ENCODE results near the gene ELAC1.
"Not testable (repeated sequence)": the region's sequence is repeated elsewhere in the genome, so short reads cannot be mapped to it uniquely, and the experiment has no call there.

Gene ELAC1
- 2.2 to 5.0 reads per million in 2 donors for total RNA-seq

- peak; percentile 36 for DNase-seq
Measured at GRCh38 chr18:50967714-50968661, at the start of gene ELAC1. Gene ELAC1, plus strand, starts transcription at chr18:50968040. Its CDS starts 6,365 bp downstream, at chr18:50974405.

GRCh38 chr18:50918153-50918552 lies 49.7 kb upstream of the ELAC1 start:
- no peak for DNase-seq

- no peak for DNase-seq
Measured at GRCh38 chr18:50924372-50924771, 43.5 kb upstream of the ELAC1 start.

GRCh38 chr18:50926521-50926920 lies 41.3 kb upstream of the ELAC1 start:
- no peak for DNase-seq

- no peak for DNase-seq
Measured at GRCh38 chr18:50928551-50928950, 39.3 kb upstream of the ELAC1 start.

- no peak for DNase-seq
Measured at GRCh38 chr18:50933684-50934083, 34.2 kb upstream of the ELAC1 start.

- no peak for DNase-seq
Measured at GRCh38 chr18:50934545-50935211, 33.2 kb upstream of the ELAC1 start.

- DNase-seq: no peak
Measured at GRCh38 chr18:50935493-50936191, 32.2 kb upstream of the ELAC1 start.

- DNase-seq: no peak
Measured at GRCh38 chr18:50937183-50937582, 30.7 kb upstream of the ELAC1 start.

- no peak for DNase-seq
Measured at GRCh38 chr18:50938912-50939311, 28.9 kb upstream of the ELAC1 start.

GRCh38 chr18:50944245-50944932 lies 23.5 kb upstream of the ELAC1 start:
- no peak for DNase-seq

GRCh38 chr18:50945918-50946317 lies 21.9 kb upstream of the ELAC1 start:
- not testable (repeated sequence) for DNase-seq

GRCh38 chr18:50947899-50948298 lies 19.9 kb upstream of the ELAC1 start:
- DNase-seq: no peak

GRCh38 chr18:50949185-50949584 lies 18.7 kb upstream of the ELAC1 start:
- DNase-seq: no peak

GRCh38 chr18:50950626-50951025 lies 17.2 kb upstream of the ELAC1 start:
- DNase-seq: no peak

GRCh38 chr18:50953822-50954221 lies 14.0 kb upstream of the ELAC1 start:
- DNase-seq: no peak

- no peak for DNase-seq
Measured at GRCh38 chr18:50955253-50955652, 12.6 kb upstream of the ELAC1 start.

GRCh38 chr18:50956116-50956515 lies 11.7 kb upstream of the ELAC1 start:
- DNase-seq: no peak

- DNase-seq: no peak
Measured at GRCh38 chr18:50961974-50962373, 5.9 kb upstream of the ELAC1 start.

- no peak for DNase-seq
Measured at GRCh38 chr18:50969448-50969847, 1.6 kb downstream of the ELAC1 start.

- no peak for DNase-seq
Measured at GRCh38 chr18:50970006-50970405, 2.2 kb downstream of the ELAC1 start.

- DNase-seq: not testable (repeated sequence)
Measured at GRCh38 chr18:50972404-50972803, 4.6 kb downstream of the ELAC1 start.

All from T-helper 9 cell (primary cell).